HG02642 (cell line): ENCODE measurements around the gene C12orf75.
A peak's percentile ranks its signal among the peaks of the same experiment; 100 is the strongest.
"Not testable (repeated sequence)": the region's sequence is repeated elsewhere in the genome, so short reads cannot be mapped to it uniquely, and the experiment has no call there.

Experiments used
- ATAC-seq: cut with Tn5 transposase; IDR thresholded peaks from one replicate; pipeline ENCODE4 v1.9.1; 2021; ENCODE audit warnings: mild to moderate bottlenecking; ENCODE audit not compliant: unreplicated experiment, poor library complexity

Gene C12orf75

GRCh38 chr12:105309384-105309783 is 21.1 kb upstream of the C12orf75 start:
- ATAC-seq: not testable (repeated sequence)

GRCh38 chr12:105310476-105311085 is 19.9 kb upstream of the C12orf75 start:
- not testable (repeated sequence) for ATAC-seq

GRCh38 chr12:105311936-105312335 is 18.6 kb upstream of the C12orf75 start:
- ATAC-seq: not testable (repeated sequence)

GRCh38 chr12:105313755-105314154 is 16.7 kb upstream of the C12orf75 start:
- ATAC-seq: not testable (repeated sequence)

- no peak for ATAC-seq
These were observed 15.4 kb upstream of the C12orf75 start for GRCh38 chr12:105315130-105315529.

GRCh38 chr12:105315726-105316125 is 14.8 kb upstream of the C12orf75 start:
- ATAC-seq: no peak

- no peak for ATAC-seq
These were observed 13.3 kb upstream of the C12orf75 start for GRCh38 chr12:105316931-105317852.

GRCh38 chr12:105317942-105318621 is 12.4 kb upstream of the C12orf75 start:
- no peak for ATAC-seq

- no peak for ATAC-seq
These were observed 11.6 kb upstream of the C12orf75 start for GRCh38 chr12:105318651-105319483.

- no peak for ATAC-seq
These were observed 10.7 kb upstream of the C12orf75 start for GRCh38 chr12:105319691-105320209.

GRCh38 chr12:105321125-105321524 is 9.4 kb upstream of the C12orf75 start:
- ATAC-seq: peak; percentile 40

- ATAC-seq: no peak
These were observed 8.4 kb upstream of the C12orf75 start for GRCh38 chr12:105322070-105322469.

GRCh38 chr12:105324704-105325103 is 5.8 kb upstream of the C12orf75 start:
- no peak for ATAC-seq

- no peak for ATAC-seq
These were observed 5.4 kb upstream of the C12orf75 start for GRCh38 chr12:105325117-105325516.

- ATAC-seq: peak; percentile 8
These were observed 587 bp upstream of the C12orf75 start for GRCh38 chr12:105329926-105330282.

- ATAC-seq: peak; percentile 21
These were observed 677 bp downstream of the C12orf75 start for GRCh38 chr12:105330931-105331804.

GRCh38 chr12:105331805-105332251 is 1.3 kb downstream of the C12orf75 start:
- ATAC-seq: no peak

- not testable (repeated sequence) for ATAC-seq
These were observed 1.8 kb downstream of the C12orf75 start for GRCh38 chr12:105332286-105332685.

GRCh38 chr12:105332925-105333324 is 2.4 kb downstream of the C12orf75 start:
- no peak for ATAC-seq
